HFFc6 (cell line): Measurements from ENCODE around the gene HTR3B. TPM values are rescaled to one million over a fixed set of nuclear protein-coding genes. Genes with fewer than 3 reads are reported as not detected.

Experiments
- DNase-seq: peaks from one replicate; pipeline ENCODE4 v3.0.0-alpha.2; 2018
- H3K27ac Mint-ChIP-seq: 2 replicates; pipeline ENCODE4 v1.8.0; 2020; ENCODE audit warnings: mild to moderate bottlenecking, mixed read lengths
- H3K27me3 Mint-ChIP-seq: 2 replicates; pipeline ENCODE4 v1.8.0; 2021; ENCODE audit warnings: mild to moderate bottlenecking, moderate library complexity, mixed read lengths; ENCODE audit not compliant: insufficient read depth
- H3K36me3 Mint-ChIP-seq: 2 replicates; pipeline ENCODE4 v1.8.0; 2021; ENCODE audit warnings: low read depth, mixed read lengths
- H3K4me1 Mint-ChIP-seq: 2 replicates; pipeline ENCODE4 v1.8.0; 2020; ENCODE audit warnings: low read depth, mixed read lengths
- H3K4me3 Mint-ChIP-seq: 2 replicates; pipeline ENCODE4 v1.8.0; 2020; ENCODE audit warnings: mild to moderate bottlenecking, moderate library complexity, mixed read lengths
- H3K9me3 Mint-ChIP-seq: 2 replicates; pipeline ENCODE4 v1.8.0; 2020; ENCODE audit warnings: mild to moderate bottlenecking, mixed read lengths
- long read RNA-seq: library from polyadenylated mRNA; unstranded; transcript quantifications from one replicate; pipeline ENCODE4 v2.0.0, GENCODE V29; 2019
- total RNA-seq, 6 experiments: library from RNA; stranded (reverse); fragmentation: NEBNext Ultra II Directional; extraction: Animal tissue kit (Norgen Biotek cat#: 25700); gene quantifications; 2 replicates in 1 of 6; 3 replicates in 5 of 6; pipeline ENCODE4 v1.2.3, GENCODE V29; 2021
- TF ChIP-seq, protein P1 (sequence below): fragments of 200-600 bp; sonication (generic); IDR thresholded peaks from 2 replicates; pipeline ENCODE4 v1.5.0; 2021; ENCODE audit warnings: antibody characterized with exemption, mild to moderate bottlenecking

Gene HTR3B
- not detected for total RNA-seq
- long read RNA-seq: 0 reads

- DNase-seq: no peak
- H3K4me3 Mint-ChIP-seq: no peak within 1 kb of the TSS
- H3K27me3 Mint-ChIP-seq: peaks cover 24% of the 10 kb centered on the region
- H3K9me3 Mint-ChIP-seq: no peaks in the 10 kb centered on the region
- no peak within 1 kb of the TSS for H3K27ac Mint-ChIP-seq
- H3K36me3 Mint-ChIP-seq: no peaks in the 10 kb centered on the region
- TF ChIP-seq, protein P1, sequence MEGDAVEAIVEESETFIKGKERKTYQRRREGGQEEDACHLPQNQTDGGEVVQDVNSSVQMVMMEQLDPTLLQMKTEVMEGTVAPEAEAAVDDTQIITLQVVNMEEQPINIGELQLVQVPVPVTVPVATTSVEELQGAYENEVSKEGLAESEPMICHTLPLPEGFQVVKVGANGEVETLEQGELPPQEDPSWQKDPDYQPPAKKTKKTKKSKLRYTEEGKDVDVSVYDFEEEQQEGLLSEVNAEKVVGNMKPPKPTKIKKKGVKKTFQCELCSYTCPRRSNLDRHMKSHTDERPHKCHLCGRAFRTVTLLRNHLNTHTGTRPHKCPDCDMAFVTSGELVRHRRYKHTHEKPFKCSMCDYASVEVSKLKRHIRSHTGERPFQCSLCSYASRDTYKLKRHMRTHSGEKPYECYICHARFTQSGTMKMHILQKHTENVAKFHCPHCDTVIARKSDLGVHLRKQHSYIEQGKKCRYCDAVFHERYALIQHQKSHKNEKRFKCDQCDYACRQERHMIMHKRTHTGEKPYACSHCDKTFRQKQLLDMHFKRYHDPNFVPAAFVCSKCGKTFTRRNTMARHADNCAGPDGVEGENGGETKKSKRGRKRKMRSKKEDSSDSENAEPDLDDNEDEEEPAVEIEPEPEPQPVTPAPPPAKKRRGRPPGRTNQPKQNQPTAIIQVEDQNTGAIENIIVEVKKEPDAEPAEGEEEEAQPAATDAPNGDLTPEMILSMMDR: no peak
- no peaks in the 10 kb centered on the region for H3K4me1 Mint-ChIP-seq
These were observed at the start of gene HTR3B for GRCh38 chr11:113904379-113905101. Gene HTR3B (plus strand): TSS chr11:113904796. CDS start chr11:113904934, 138 bp downstream.

- peaks cover 8% of the 10 kb centered on the region for H3K4me1 Mint-ChIP-seq
- peaks cover 5% of the 10 kb centered on the region for H3K36me3 Mint-ChIP-seq
- no peaks in the 10 kb centered on the region for H3K9me3 Mint-ChIP-seq
- no peak for DNase-seq
- H3K4me3 Mint-ChIP-seq: no peak overlapping the region
- TF ChIP-seq, protein P1: no peak
- no peak overlapping the region for H3K27ac Mint-ChIP-seq
- H3K27me3 Mint-ChIP-seq: peaks cover under 1% of the 10 kb centered on the region; the same call in 1 of the 2 replicates
These were observed 48.8 kb upstream of the HTR3B start for GRCh38 chr11:113855803-113856202.

DNA sequence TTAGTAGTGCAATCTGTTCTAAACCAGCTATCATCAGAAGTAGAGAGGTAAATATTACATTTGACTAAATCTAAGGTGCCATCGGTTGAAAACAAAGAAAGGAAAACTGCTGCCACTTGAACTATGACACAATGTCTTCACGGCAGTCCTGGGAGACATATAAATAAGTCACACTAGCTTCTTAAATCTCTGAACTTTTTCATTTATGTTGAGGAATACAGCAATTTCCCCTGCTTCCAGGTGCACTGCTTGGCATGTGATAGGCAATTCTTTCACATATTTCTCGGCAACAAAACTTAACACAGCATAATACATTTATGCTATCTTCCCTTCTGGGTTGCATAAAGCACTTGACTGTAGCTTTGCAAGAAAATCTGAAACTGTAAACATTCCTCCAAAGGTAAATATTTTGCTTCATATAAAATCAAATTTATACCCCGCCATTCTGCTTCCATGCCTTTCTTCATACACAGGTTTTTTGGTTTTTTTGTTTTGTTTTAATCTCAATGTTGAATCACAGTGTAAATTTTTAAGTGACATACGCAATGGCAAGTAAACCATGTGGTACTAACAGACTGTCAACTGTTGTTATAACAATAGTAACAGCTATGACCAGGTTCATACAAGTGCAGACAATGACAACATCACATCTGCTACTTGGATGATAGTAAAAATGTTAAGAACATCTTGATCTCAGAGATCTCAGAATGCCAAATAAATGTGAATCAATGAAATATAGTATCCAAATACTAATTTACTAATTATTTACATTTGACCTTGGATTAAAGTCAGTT lies 47.4 kb upstream of the HTR3B start:
- Mint-ChIP-seq H3K4me3 (no peak overlapping the region), H3K9me3 (no peaks in the 10 kb centered on the region), H3K4me1 (peaks cover 11% of the 10 kb centered on the region), H3K27me3 (no peaks in the 10 kb centered on the region), H3K36me3 (no peaks in the 10 kb centered on the region), H3K27ac (no peak overlapping the region)
- TF ChIP-seq, protein P1: no peak
- DNase-seq: no peak

DNA sequence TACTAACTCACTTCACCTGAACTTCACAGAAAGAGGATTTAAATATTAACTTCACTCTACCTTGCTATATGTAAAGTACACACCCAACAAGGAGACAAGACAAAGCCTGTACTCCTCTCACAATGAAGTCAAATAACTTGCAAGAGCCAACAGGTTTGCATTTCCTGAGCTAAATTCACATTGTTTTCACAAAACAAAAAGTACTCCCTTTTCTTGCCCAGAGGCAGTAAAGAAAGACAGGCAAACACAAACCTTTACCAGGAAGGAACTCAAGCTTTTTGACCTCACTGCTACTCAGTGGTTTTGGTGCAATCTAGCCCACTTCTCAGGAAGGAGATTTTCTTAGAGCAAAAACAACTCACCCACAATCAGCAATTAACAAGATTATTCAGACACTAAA lies 44.9 kb upstream of the HTR3B start:
- TF ChIP-seq, protein P1: no peak
- Mint-ChIP-seq H3K27me3 (no peaks in the 10 kb centered on the region), H3K27ac (no peak overlapping the region), H3K9me3 (no peaks in the 10 kb centered on the region), H3K4me3 (no peak overlapping the region), H3K36me3 (peaks cover 4% of the 10 kb centered on the region; the same call in 1 of the 2 replicates), H3K4me1 (peaks cover 17% of the 10 kb centered on the region)
- no peak for DNase-seq

DNA sequence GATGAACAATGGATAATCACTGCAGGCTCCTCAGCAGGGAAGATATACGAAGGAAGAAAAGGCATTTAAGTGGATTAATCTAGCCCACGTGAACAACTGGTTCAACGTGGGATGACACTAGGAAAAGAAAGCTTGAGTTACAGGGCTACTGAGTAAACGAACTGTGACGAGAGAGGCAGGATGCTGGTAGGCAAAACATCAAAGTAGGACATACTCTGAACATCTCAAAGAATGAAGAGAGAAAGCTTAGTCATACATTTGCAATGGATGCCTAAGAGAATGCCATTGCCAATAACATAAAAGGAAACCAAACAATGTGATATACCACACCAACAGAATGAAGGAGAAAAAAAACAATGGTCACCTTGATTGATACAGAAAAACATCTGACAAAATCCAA lies 42.2 kb upstream of the HTR3B start:
- Mint-ChIP-seq H3K9me3 (no peaks in the 10 kb centered on the region), H3K27me3 (no peaks in the 10 kb centered on the region), H3K27ac (peak overlapping the region; percentile 44), H3K4me1 (peaks cover 10% of the 10 kb centered on the region), H3K4me3 (peak overlapping the region; percentile 9; the same call in 1 of the 2 replicates), H3K36me3 (peaks cover 16% of the 10 kb centered on the region; the same call in 1 of the 2 replicates)
- TF ChIP-seq, protein P1: no peak
- peak; percentile 12 for DNase-seq
